Mesenchymal stem cell (in vitro differentiated cells and primary cell): ENCODE results near the gene THADA.

ENCODE experiments used
- DNase-seq: peaks from one replicate; pipeline ENCODE4 v3.0.0-alpha.2; 2013
- H2AFZ ChIP-seq: one replicate; pipeline ENCODE4 v1.6.1; 2013; ENCODE audit warnings: low read depth, mild to moderate bottlenecking, control low read depth, inconsistent platforms, low read length, moderate library complexity
- H2AK5ac ChIP-seq: 2 replicates; pipeline ENCODE4 v1.6.1; 2013; ENCODE audit warnings: low read length, moderate library complexity, mild to moderate bottlenecking, inconsistent platforms; ENCODE audit not compliant: severe bottlenecking
- H2BK120ac ChIP-seq: one replicate; pipeline ENCODE4 v1.6.1; 2013; ENCODE audit warnings: low read depth, mild to moderate bottlenecking, inconsistent platforms, low read length, moderate library complexity
- H2BK12ac ChIP-seq, 2 experiments: one replicate each; pipeline ENCODE4 v1.6.1; 2013; ENCODE audit warnings: inconsistent platforms in 2 of 2, low read length in 2 of 2, mild to moderate bottlenecking in 2 of 2, moderate library complexity in 2 of 2, control low read depth in 1 of 2
- H2BK15ac ChIP-seq: one replicate; pipeline ENCODE4 v1.6.1; 2013; ENCODE audit warnings: mild to moderate bottlenecking, low read depth, inconsistent platforms; ENCODE audit not compliant: poor library complexity, severe bottlenecking
- H2BK5ac ChIP-seq: 2 replicates; pipeline ENCODE4 v1.6.1; 2013; ENCODE audit warnings: low read depth, mild to moderate bottlenecking, low read length, control low read depth, inconsistent platforms; ENCODE audit not compliant: poor library complexity, severe bottlenecking
- H3K14ac ChIP-seq, 2 experiments: one replicate each; pipeline ENCODE4 v1.6.1; 2013; ENCODE audit warnings: inconsistent platforms in 2 of 2, low read length in 2 of 2, control low read depth in 1 of 2, mild to moderate bottlenecking in 1 of 2, moderate library complexity in 1 of 2
- H3K18ac ChIP-seq, 2 experiments: one replicate each; pipeline ENCODE4 v1.6.1; 2013; ENCODE audit warnings: inconsistent platforms in 2 of 2, low read length in 2 of 2, control low read depth in 1 of 2, low read depth in 1 of 2, mild to moderate bottlenecking in 1 of 2
- H3K23ac ChIP-seq, 2 experiments: one replicate each; pipeline ENCODE4 v1.6.1; 2013; ENCODE audit warnings: inconsistent platforms in 2 of 2, low read length in 2 of 2, mild to moderate bottlenecking in 2 of 2, moderate library complexity in 2 of 2, control low read depth in 1 of 2
- H3K27ac ChIP-seq: 2 replicates; pipeline ENCODE4 v1.5.1; 2013; ENCODE audit warnings: mild to moderate bottlenecking, moderate library complexity, low read length, control low read depth, inconsistent platforms; ENCODE audit not compliant: poor library complexity, severe bottlenecking
- H3K27me3 ChIP-seq, 2 experiments: 2 replicates each; pipeline versions ENCODE4 v1.6.1 to v1.7.0; 2013; ENCODE audit warnings: low read length in 2 of 2, mild to moderate bottlenecking in 2 of 2, moderate library complexity in 2 of 2, control low read depth in 1 of 2, inconsistent platforms in 1 of 2; ENCODE audit not compliant: control insufficient read depth in 1 of 2, insufficient read depth in 1 of 2
- H3K36me3 ChIP-seq, 2 experiments: 2 replicates each; pipeline versions ENCODE4 v1.6.1 to v1.7.0; 2013; ENCODE audit warnings: low read length in 2 of 2, control low read depth in 1 of 2, inconsistent platforms in 1 of 2, low read depth in 1 of 2, mild to moderate bottlenecking in 1 of 2; ENCODE audit not compliant: insufficient read depth in 2 of 2, control insufficient read depth in 1 of 2
- H3K4ac ChIP-seq, 2 experiments: one replicate each; pipeline ENCODE4 v1.6.1; 2013; ENCODE audit warnings: inconsistent platforms in 2 of 2, low read length in 2 of 2, mild to moderate bottlenecking in 2 of 2, moderate library complexity in 2 of 2, control low read depth in 1 of 2, low read depth in 1 of 2
- H3K4me1 ChIP-seq: 2 replicates; pipeline ENCODE4 v1.6.1; 2013; ENCODE audit warnings: low read depth, low read length, control low read depth; ENCODE audit not compliant: control insufficient read depth, insufficient read depth
- H3K4me2 ChIP-seq: 2 replicates; pipeline ENCODE4 v1.6.1; 2013; ENCODE audit warnings: low read length, mild to moderate bottlenecking, inconsistent platforms; ENCODE audit not compliant: poor library complexity, severe bottlenecking
- H3K4me3 ChIP-seq, 2 experiments: 2 replicates each; pipeline versions ENCODE4 v1.5.1 to v1.7.0; 2013; ENCODE audit warnings: low read length in 2 of 2, mild to moderate bottlenecking in 2 of 2, control low read depth in 1 of 2, low read depth in 1 of 2; ENCODE audit not compliant: insufficient read depth in 1 of 2
- H3K79me1 ChIP-seq: replicated peaks from 2 replicates; pipeline ENCODE4 v1.6.1; 2013; ENCODE audit warnings: mild to moderate bottlenecking, control low read depth, low read length, inconsistent platforms; ENCODE audit not compliant: poor library complexity, severe bottlenecking
- H3K9ac ChIP-seq: 2 replicates; pipeline ENCODE4 v1.7.0; 2013; ENCODE audit warnings: mild to moderate bottlenecking, low read length, moderate library complexity
- H3K9me3 ChIP-seq: 2 replicates; pipeline ENCODE4 v1.7.0; 2013; ENCODE audit warnings: mild to moderate bottlenecking, low read length; ENCODE audit not compliant: control insufficient read depth
- H4K8ac ChIP-seq: one replicate; pipeline ENCODE4 v1.6.1; 2013; ENCODE audit warnings: inconsistent platforms, mild to moderate bottlenecking, low read length, moderate library complexity
- H4K91ac ChIP-seq: one replicate; pipeline ENCODE4 v1.6.1; 2013; ENCODE audit warnings: mild to moderate bottlenecking, low read length, inconsistent platforms
- WGBS: methylation state at CpG from one replicate; pipeline ENCODE4 v1.1.7; 2013; ENCODE audit warnings: mixed read lengths; 5-methylcytosine and 5-hydroxymethylcytosine counted together

THADA gene

GRCh38 chr2:43420389-43420801, 175.4 kb downstream of the THADA start:
- no peak overlapping the region for H2AK5ac ChIP-seq
- H3K4me3 ChIP-seq = no peak overlapping the region
- H2BK12ac ChIP-seq = no peak overlapping the region
- no peak overlapping the region for H3K4me2 ChIP-seq
- no peak overlapping the region for H2BK5ac ChIP-seq
- no peak overlapping the region for H4K8ac ChIP-seq
- no peak overlapping the region for H3K27ac ChIP-seq
- H3K9ac ChIP-seq = no peak overlapping the region
- H2BK120ac ChIP-seq = no peak overlapping the region
- no peak overlapping the region for H3K18ac ChIP-seq
- H3K14ac ChIP-seq = no peak overlapping the region
- no peak overlapping the region for H3K23ac ChIP-seq
- H3K9me3 ChIP-seq = no peaks in the 10 kb centered on the region
- H2BK15ac ChIP-seq = no peak overlapping the region
- DNase-seq = no peak
- no peak overlapping the region for H2AFZ ChIP-seq
- H3K27me3 ChIP-seq = no peaks in the 10 kb centered on the region
- no peak overlapping the region for H3K4ac ChIP-seq
- H3K4me1 ChIP-seq = no peaks in the 10 kb centered on the region
- no peaks in the 10 kb centered on the region for H3K36me3 ChIP-seq
- H3K79me1 ChIP-seq = peaks cover 11% of the 10 kb centered on the region
- H4K91ac ChIP-seq = no peak overlapping the region

GRCh38 chr2:43419876-43420275, 176.0 kb downstream of the THADA start:
- no peaks in the 10 kb centered on the region for H3K36me3 ChIP-seq
- no peak overlapping the region for H2BK5ac ChIP-seq
- H2BK120ac ChIP-seq = no peak overlapping the region
- H3K9ac ChIP-seq = no peak overlapping the region
- no peak overlapping the region for H3K4me2 ChIP-seq
- 93% methylated on average over 2 of the region's 2 CpGs for WGBS
- H3K79me1 ChIP-seq = peaks cover 11% of the 10 kb centered on the region
- no peak overlapping the region for H3K27ac ChIP-seq
- no peak overlapping the region for H2AK5ac ChIP-seq
- H4K8ac ChIP-seq = no peak overlapping the region
- no peak overlapping the region for H3K18ac ChIP-seq
- no peak overlapping the region for H3K14ac ChIP-seq
- no peaks in the 10 kb centered on the region for H3K4me1 ChIP-seq
- no peak overlapping the region for H4K91ac ChIP-seq
- no peak overlapping the region for H2BK12ac ChIP-seq
- no peaks in the 10 kb centered on the region for H3K9me3 ChIP-seq
- H3K4ac ChIP-seq = no peak overlapping the region
- DNase-seq = no peak
- no peaks in the 10 kb centered on the region for H3K27me3 ChIP-seq
- H3K23ac ChIP-seq = no peak overlapping the region
- H2AFZ ChIP-seq = no peak overlapping the region
- H2BK15ac ChIP-seq = no peak overlapping the region
- no peak overlapping the region for H3K4me3 ChIP-seq

GRCh38 chr2:43419243-43419642, 176.6 kb downstream of the THADA start:
- no peak overlapping the region for H2BK5ac ChIP-seq
- H4K8ac ChIP-seq = no peak overlapping the region
- no peaks in the 10 kb centered on the region for H3K4me1 ChIP-seq
- no peak overlapping the region for H3K18ac ChIP-seq
- no peak overlapping the region for H3K9ac ChIP-seq
- H3K4me3 ChIP-seq = no peak overlapping the region
- no peaks in the 10 kb centered on the region for H3K36me3 ChIP-seq
- no peak overlapping the region for H2AK5ac ChIP-seq
- no peak overlapping the region for H2BK12ac ChIP-seq
- H3K27me3 ChIP-seq = no peaks in the 10 kb centered on the region
- no peak overlapping the region for H3K14ac ChIP-seq
- no peak overlapping the region for H3K27ac ChIP-seq
- no peak overlapping the region for H3K4me2 ChIP-seq
- no peak overlapping the region for H2BK120ac ChIP-seq
- DNase-seq = no peak
- H2BK15ac ChIP-seq = no peak overlapping the region
- no peak overlapping the region for H2AFZ ChIP-seq
- H3K4ac ChIP-seq = no peak overlapping the region
- 91% methylated on average over 2 of the region's 3 CpGs for WGBS
- no peaks in the 10 kb centered on the region for H3K9me3 ChIP-seq
- no peak overlapping the region for H4K91ac ChIP-seq
- no peak overlapping the region for H3K23ac ChIP-seq
- H3K79me1 ChIP-seq = peaks cover 11% of the 10 kb centered on the region

- no peak overlapping the region for H3K4me2 ChIP-seq
- no peak overlapping the region for H4K91ac ChIP-seq
- H2BK15ac ChIP-seq = no peak overlapping the region
- no peaks in the 10 kb centered on the region for H3K9me3 ChIP-seq
- H3K27ac ChIP-seq = no peak overlapping the region
- no peak for DNase-seq
- H2BK12ac ChIP-seq = no peak overlapping the region
- H3K36me3 ChIP-seq = peaks cover 0 to 3% of the 10 kb centered on the region in 2 experiments
- no peaks in the 10 kb centered on the region for H3K4me1 ChIP-seq
- H3K4me3 ChIP-seq = no peak overlapping the region
- no peak overlapping the region for H2AFZ ChIP-seq
- H3K23ac ChIP-seq = no peak overlapping the region
- H3K4ac ChIP-seq = no peak overlapping the region
- 97% methylated on average over 3 of the region's 3 CpGs for WGBS
- no peak overlapping the region for H2BK120ac ChIP-seq
- no peaks in the 10 kb centered on the region for H3K27me3 ChIP-seq
- H3K79me1 ChIP-seq = peaks cover 11% of the 10 kb centered on the region
- H2AK5ac ChIP-seq = no peak overlapping the region
- no peak overlapping the region for H3K9ac ChIP-seq
- no peak overlapping the region for H3K18ac ChIP-seq
- no peak overlapping the region for H3K14ac ChIP-seq
- H4K8ac ChIP-seq = no peak overlapping the region
- H2BK5ac ChIP-seq = no peak overlapping the region
Measured at GRCh38 chr2:43418680-43419079, 177.2 kb downstream of the THADA start.
